ENCODE measurements around the gene NT5M. TPM values are rescaled to one million over a fixed set of nuclear protein-coding genes. Genes with fewer than 3 reads are reported as not detected.
"Not testable (repeated sequence)": the region's sequence is repeated elsewhere in the genome, so short reads cannot be mapped to it uniquely, and the experiment has no call there.

Gene NT5M
- total RNA-seq, 2 donors from 2014 or later = 2.8 to 3.0 TPM

GRCh38 chr17:17300624-17301568 is 2.3 kb upstream of the NT5M start:
- intact Hi-C loops (cut with DNase I) = no loop called here
- peak; percentile 84 for DNase-seq (ENCODE audit: low spot score)

DNA sequence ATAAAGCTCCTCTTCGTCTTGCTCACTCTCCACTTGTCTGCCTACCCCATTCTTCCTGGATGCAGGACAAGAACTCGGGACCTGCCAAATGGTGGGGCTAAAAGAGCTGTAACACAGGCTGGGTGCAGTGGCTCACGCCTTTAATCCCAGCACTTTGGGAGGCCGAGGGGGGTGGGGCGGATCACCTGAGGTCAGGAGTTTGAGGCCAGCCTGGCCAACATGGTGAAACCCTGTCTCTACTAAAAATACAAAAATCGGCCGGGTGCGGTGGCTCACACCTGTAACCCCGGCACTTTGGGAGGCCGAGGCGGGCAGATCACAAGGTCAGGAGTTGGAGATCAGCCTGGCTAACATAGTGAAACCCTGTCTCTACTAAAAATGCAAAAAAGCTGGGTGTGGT is 1.5 kb upstream of the NT5M start:
- peak; percentile 69 for DNase-seq (ENCODE audit: low spot score)
- intact Hi-C loops (cut with DNase I) = not testable (repeated sequence)

- intact Hi-C loops (cut with DNase I) = no loop called here
- DNase-seq (ENCODE audit: low spot score) = peak; percentile 20
Measured at GRCh38 chr17:17303847-17304490, 796 bp downstream of the NT5M start.

GRCh38 chr17:17304521-17304985 is 1.4 kb downstream of the NT5M start:
- DNase-seq (ENCODE audit: low spot score) = peak; percentile 10
- intact Hi-C loops (cut with DNase I) = no loop called here

DNA sequence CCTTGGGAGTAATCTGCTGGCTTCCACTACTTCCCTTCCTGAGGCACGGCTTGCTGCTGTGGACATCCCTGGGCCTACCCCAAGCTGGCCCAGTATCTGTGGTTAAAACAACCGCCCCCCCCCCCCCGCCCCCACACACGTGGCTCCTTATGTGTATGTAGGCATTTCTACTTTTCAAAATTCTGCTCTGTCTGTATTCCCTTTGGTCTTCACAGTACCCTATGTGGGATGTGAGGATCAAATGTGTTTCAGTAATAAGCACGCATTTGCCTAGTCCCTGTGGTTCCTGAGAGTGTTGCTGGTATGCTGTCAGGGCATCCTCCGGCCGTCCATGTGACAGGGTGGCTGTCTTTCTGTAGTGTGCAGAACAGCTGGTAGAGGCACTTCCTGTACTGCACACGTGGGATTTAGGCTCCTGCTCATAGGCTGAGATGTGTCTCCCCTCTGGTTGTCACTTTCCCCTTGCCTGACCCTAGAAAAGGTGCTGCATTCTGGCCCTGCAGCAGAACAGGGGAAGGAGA is 2.2 kb downstream of the NT5M start:
- DNase-seq (ENCODE audit: low spot score) = peak; percentile 69
- intact Hi-C loops (cut with DNase I) = no loop called here

- intact Hi-C loops (cut with DNase I) = no loop called here
- DNase-seq (ENCODE audit: low spot score) = no peak
Measured at GRCh38 chr17:17309356-17309755, 6.2 kb downstream of the NT5M start.

DNA sequence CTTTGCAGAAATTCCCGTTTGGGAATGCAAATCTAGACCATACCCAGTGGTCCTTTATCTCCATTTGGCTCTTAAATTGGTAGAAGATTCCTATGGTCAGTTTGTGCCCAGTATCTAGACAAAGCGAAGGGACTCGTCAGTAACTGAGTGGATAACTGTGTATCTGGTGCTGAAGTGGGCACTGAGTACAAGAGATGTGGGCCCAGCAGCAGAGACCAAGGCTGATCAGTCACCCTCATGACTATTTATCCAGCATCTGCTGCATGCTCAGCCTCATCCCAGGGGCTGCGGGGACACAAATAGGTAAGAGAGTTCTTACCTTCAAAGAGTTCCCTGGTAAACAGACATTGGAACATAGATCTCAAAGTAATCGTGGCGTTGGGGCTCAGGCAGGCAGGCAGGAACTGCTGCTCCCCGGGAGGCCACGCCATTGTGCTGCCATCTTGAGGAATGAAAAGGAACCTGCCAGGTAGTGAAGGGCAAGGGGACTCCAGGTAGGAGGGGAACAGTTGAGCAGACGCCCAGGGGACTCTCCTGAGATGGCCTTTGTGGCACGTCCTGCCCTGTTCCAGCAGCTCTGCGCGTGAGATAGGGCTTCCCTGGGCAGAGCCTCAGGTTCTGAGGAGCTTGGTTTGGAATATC is 10.3 kb downstream of the NT5M start:
- peak; percentile 77 for DNase-seq (ENCODE audit: low spot score)
- intact Hi-C loops (cut with DNase I) = no loop called here

- peak; percentile 49 for DNase-seq (ENCODE audit: low spot score)
- intact Hi-C loops (cut with DNase I) = no loop called here
Measured at GRCh38 chr17:17314501-17315071, 11.4 kb downstream of the NT5M start.

GRCh38 chr17:17315142-17315821 is 12.1 kb downstream of the NT5M start:
- intact Hi-C loops (cut with DNase I) = no loop called here
- DNase-seq (ENCODE audit: low spot score) = peak; percentile 25

GRCh38 chr17:17320188-17320910 is 17.2 kb downstream of the NT5M start:
- peak; percentile 66 for DNase-seq (ENCODE audit: low spot score)
- intact Hi-C loops (cut with DNase I) = no loop called here

GRCh38 chr17:17320911-17321220 is 17.7 kb downstream of the NT5M start:
- DNase-seq (ENCODE audit: low spot score) = peak; percentile 53

GRCh38 chr17:17321356-17322025 is 18.3 kb downstream of the NT5M start:
- intact Hi-C loops (cut with DNase I) = no loop called here
- DNase-seq (ENCODE audit: low spot score) = peak; percentile 36

More at GRCh38 chr17:17320911-17321220, 17.7 kb downstream of the NT5M start:
- intact Hi-C loops (cut with DNase I) = no loop called here

GRCh38 chr17:17322516-17323510 is 19.6 kb downstream of the NT5M start:
- peak; percentile 42 for DNase-seq (ENCODE audit: low spot score)
- intact Hi-C loops (cut with DNase I) = no loop called here

- intact Hi-C loops (cut with DNase I) = no loop called here
Measured at GRCh38 chr17:17324616-17325015, 21.4 kb downstream of the NT5M start.

GRCh38 chr17:17325228-17325627 is 22.1 kb downstream of the NT5M start:
- intact Hi-C loops (cut with DNase I) = no loop called here

More at GRCh38 chr17:17324616-17325015, 21.4 kb downstream of the NT5M start:
- DNase-seq (ENCODE audit: low spot score) = peak; percentile 72

DNA sequence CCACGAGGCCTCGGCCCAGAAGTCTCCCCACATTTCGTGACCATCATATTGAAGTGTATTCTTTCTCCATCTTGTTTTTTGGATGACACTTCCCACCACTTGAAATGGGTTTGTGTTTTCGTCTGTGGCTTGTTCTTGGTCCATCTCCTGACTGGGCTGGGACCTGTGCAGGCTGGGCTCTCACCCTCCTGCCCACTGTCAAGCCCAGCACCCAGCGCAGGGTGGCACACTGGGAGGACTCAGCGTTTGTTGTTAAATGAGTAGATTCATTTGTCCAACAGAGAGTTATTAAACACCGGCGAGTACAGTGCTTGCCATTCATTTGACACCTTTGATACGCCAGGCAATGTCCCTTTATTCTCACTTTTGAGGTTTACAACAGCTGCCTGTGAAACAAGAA is 22.6 kb downstream of the NT5M start:
- DNase-seq (ENCODE audit: low spot score) = peak; percentile 26
- intact Hi-C loops (cut with DNase I) = no loop called here

More at GRCh38 chr17:17325228-17325627, 22.1 kb downstream of the NT5M start:
- DNase-seq (ENCODE audit: low spot score) = peak; percentile 51
